GM12873 (cell line): ENCODE data around the gene DEFB113.

ENCODE experiments used
- TF ChIP-seq, protein P1 (sequence below): IDR thresholded peaks from 2 replicates; pipeline ENCODE4 v1.5.1; 2012; ENCODE audit warnings: low read depth, mild to moderate bottlenecking, moderate library complexity, low read length, control low read depth; ENCODE audit not compliant: insufficient read depth; ENCODE audit errors: missing control alignments

DEFB113 gene

DNA sequence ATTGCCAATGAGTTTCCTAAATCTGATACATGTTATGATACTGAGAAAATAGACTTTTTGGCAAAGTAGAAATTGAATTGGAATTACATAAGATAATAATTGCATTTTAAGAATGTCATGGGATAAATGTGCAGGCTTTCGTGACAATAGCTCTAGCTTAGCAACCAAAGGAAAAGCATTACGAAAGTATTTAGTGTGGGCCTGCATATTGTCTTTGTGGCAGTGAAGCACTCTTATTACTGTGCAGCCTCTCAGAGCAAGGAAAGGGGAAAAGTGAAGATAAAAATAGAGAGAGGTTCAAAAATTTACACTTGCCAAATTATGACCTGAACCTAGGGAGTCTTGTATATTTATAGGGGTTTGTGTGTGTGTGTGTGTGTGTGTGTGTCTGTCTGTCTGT is 12.6 kb upstream of the DEFB113 start:
- TF ChIP-seq, protein P1, sequence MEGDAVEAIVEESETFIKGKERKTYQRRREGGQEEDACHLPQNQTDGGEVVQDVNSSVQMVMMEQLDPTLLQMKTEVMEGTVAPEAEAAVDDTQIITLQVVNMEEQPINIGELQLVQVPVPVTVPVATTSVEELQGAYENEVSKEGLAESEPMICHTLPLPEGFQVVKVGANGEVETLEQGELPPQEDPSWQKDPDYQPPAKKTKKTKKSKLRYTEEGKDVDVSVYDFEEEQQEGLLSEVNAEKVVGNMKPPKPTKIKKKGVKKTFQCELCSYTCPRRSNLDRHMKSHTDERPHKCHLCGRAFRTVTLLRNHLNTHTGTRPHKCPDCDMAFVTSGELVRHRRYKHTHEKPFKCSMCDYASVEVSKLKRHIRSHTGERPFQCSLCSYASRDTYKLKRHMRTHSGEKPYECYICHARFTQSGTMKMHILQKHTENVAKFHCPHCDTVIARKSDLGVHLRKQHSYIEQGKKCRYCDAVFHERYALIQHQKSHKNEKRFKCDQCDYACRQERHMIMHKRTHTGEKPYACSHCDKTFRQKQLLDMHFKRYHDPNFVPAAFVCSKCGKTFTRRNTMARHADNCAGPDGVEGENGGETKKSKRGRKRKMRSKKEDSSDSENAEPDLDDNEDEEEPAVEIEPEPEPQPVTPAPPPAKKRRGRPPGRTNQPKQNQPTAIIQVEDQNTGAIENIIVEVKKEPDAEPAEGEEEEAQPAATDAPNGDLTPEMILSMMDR: no peak

GRCh38 chr6:49980898-49981297 is 11.5 kb upstream of the DEFB113 start:
- TF ChIP-seq, protein P1: no peak

DNA sequence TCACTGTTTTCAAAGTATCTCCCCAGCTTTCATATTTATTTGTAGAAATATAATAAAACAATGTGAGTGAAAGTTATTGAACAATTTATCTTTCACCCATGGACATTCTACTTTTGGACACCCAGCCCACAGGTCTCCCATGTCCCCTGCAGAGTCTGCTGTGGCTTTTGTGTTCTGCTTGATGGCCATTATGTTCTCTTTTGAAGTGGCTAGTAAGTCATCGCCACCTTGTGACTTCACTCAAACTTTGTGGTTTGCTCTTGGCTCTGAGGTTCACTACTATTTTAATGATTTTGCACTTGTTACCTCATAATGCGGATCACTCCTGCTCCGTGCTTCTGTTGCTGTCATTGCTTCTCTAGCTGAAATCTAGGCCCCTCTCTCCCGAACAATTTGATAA is 10.2 kb upstream of the DEFB113 start:
- TF ChIP-seq, protein P1: no peak

GRCh38 chr6:49978332-49979226 is 9.2 kb upstream of the DEFB113 start:
- TF ChIP-seq, protein P1: no peak

DNA sequence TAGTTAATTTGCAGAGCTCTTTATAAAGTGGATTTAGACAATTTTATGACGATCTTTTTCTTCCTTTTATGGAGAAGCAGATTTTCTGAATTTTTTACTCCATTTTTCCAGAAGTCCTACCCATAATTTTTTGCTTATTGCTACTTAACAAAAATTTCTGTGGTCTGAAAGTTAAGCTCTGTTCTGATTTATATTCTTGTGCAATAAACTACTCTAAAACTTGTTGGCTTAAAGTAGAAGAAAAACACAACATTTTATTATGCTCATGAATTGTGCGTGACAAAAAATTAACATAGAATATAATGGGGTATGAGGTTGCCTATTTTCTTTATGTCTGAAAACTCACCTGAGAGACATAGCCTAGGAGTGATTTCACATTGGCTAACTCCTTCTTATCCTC is 2.6 kb downstream of the DEFB113 start:
- TF ChIP-seq, protein P1: no peak

GRCh38 chr6:49966334-49966733 is 3.1 kb downstream of the DEFB113 start:
- TF ChIP-seq, protein P1: no peak

GRCh38 chr6:49964064-49964463 is 5.4 kb downstream of the DEFB113 start, which contains the start of gene DEFB114:
DEFB114 (minus strand) TSS chr6:49964164; CDS start chr6:49964105, 59 bp downstream.
- TF ChIP-seq, protein P1: no peak
